Stimulated activated effector memory CD8-positive, alpha-beta T cell treated with anti-CD3 and anti-CD28 coated beads, Interleukin-12 subunit alpha, Interleukin-12 subunit beta, amount 100 ng/mL, for 72 hours (primary cell): Measurements from ENCODE around the gene IL9R.
"Not testable (repeated sequence)": the region's sequence is repeated elsewhere in the genome, so short reads cannot be mapped to it uniquely, and the experiment has no call there.

Experiments
- ATAC-seq: fragments of 150-1000 bp; cut with Tn5 transposase; 2 replicates; pipeline ENCODE4 v1.10.0; 2021
- DNase-seq, 2 donors: peaks; one replicate each; pipeline ENCODE4 v3.0.0; 2021 to 2022; ENCODE audit warnings: low spot score in 2 of 2
- H3K27ac Mint-ChIP-seq: one replicate; pipeline ENCODE4 v1.8.0; 2022; ENCODE audit warnings: mild to moderate bottlenecking, mixed read lengths
- H3K36me3 Mint-ChIP-seq: one replicate; pipeline ENCODE4 v1.8.0; 2022; ENCODE audit warnings: mild to moderate bottlenecking, mixed read lengths
- H3K4me1 Mint-ChIP-seq: one replicate; pipeline ENCODE4 v1.8.0; 2022; ENCODE audit warnings: mixed read lengths
- H3K4me3 Mint-ChIP-seq: one replicate; pipeline ENCODE4 v1.8.0; 2022; ENCODE audit warnings: mild to moderate bottlenecking, mixed read lengths
- H3K9me3 Mint-ChIP-seq: one replicate; pipeline ENCODE4 v1.8.0; 2022; ENCODE audit warnings: mixed read lengths

Gene IL9R

DNA sequence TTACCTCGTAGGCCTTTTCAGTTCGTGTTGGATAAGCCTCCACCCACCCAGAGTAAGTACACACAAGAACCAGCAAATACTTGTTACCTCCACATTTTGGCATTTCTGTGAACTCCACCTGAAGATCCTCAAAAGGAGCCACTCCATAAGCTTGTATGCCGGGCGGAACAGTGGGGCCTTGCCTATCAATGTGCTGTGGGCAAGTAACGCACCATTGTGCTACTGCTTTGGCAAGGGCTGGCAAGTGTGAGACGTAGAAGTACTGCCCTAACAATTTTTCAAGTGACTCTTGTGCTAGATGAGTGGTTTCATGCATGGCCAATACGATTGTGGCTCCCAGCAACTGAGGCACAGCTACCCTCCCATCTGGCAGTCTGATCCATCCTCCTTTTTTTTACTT lies 25.3 kb upstream of the IL9R start:
- DNase-seq, H3K4me3 Mint-ChIP-seq, H3K9me3 Mint-ChIP-seq, ATAC-seq, H3K36me3 Mint-ChIP-seq, H3K27ac Mint-ChIP-seq: not testable (repeated sequence)
- peaks cover 10% of the 10 kb centered on the region for H3K4me1 Mint-ChIP-seq

DNA sequence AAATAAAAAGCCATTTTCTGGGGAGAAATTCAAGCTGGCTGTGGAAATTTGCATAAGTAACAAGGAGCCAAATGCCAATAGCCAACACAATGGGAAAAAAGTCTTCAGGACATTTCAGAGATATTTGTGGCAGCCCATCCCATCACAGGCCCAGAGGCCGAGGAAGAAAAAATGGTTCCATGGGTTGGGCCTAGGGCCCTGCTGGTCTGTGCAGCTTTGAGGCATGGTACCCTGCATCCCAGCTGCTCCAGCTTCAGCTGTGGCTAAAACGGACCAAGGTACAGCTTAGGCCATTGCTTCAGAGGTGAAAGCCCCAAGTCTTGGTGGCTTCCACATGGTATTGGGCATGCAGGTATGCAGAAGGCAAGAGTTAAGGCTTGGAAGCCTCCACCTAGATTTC lies 14.2 kb upstream of the IL9R start:
- no peaks in the 10 kb centered on the region for H3K36me3 Mint-ChIP-seq
- no peaks in the 10 kb centered on the region for H3K9me3 Mint-ChIP-seq
- DNase-seq: no peak
- no peak overlapping the region for H3K27ac Mint-ChIP-seq
- ATAC-seq: no peak
- no peaks in the 10 kb centered on the region for H3K4me1 Mint-ChIP-seq
- H3K4me3 Mint-ChIP-seq: no peak overlapping the region

DNA sequence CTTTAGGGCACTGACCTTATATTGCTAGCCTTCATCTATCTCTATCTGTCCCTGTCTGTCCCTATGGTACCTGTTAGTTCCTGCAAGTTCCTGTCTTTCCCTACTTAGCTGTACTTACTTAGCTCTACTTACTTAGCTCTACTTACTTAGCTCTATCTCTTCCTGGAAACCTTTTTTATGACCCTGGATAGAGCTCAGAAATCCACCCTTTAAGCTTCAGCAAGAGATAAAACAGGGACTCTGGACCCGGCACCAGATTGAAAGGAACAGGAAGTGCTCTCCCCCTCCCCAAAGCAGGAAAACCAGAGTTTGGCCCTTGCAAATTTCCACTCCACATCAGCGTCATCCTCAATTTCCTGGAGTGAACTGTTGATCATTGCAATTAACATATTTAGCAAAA lies 12.3 kb upstream of the IL9R start:
- Mint-ChIP-seq H3K9me3 (no peaks in the 10 kb centered on the region), H3K27ac (no peak overlapping the region), H3K4me1 (no peaks in the 10 kb centered on the region), H3K36me3 (no peaks in the 10 kb centered on the region), H3K4me3 (no peak overlapping the region)
- ATAC-seq: no peak
- no peak for DNase-seq

GRCh38 chrX:155986995-155987394 lies 10.5 kb upstream of the IL9R start:
- H3K4me3 Mint-ChIP-seq, H3K27ac Mint-ChIP-seq, H3K36me3 Mint-ChIP-seq, DNase-seq, H3K4me1 Mint-ChIP-seq, H3K9me3 Mint-ChIP-seq, ATAC-seq: not testable (repeated sequence)

GRCh38 chrX:155988859-155989258 lies 8.6 kb upstream of the IL9R start:
- no peaks in the 10 kb centered on the region for H3K4me1 Mint-ChIP-seq
- H3K36me3 Mint-ChIP-seq: no peaks in the 10 kb centered on the region
- DNase-seq (no peak), ATAC-seq (no peak)
- no peak overlapping the region for H3K27ac Mint-ChIP-seq
- H3K4me3 Mint-ChIP-seq: no peak overlapping the region
- no peaks in the 10 kb centered on the region for H3K9me3 Mint-ChIP-seq

DNA sequence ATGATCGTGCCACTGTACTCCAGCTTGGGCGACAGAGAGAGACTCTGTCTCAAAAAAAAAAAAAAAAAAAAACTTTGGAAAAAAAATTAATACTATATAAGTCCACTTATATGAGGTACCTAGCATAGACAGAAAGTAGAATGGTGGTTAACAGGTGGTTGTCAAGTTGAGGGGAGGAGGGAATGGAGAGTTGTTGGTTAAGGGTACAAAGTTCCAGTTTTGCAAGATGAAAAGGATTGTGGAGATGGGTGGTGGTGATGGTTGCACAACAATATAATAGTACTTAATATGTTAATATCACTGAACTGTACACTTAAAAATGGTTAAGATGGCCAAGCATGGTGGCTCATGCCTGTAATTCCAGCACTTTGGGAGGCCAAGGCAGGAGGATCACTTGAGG lies 4.1 kb upstream of the IL9R start:
- no peak overlapping the region for H3K27ac Mint-ChIP-seq
- ATAC-seq: no peak

DNA sequence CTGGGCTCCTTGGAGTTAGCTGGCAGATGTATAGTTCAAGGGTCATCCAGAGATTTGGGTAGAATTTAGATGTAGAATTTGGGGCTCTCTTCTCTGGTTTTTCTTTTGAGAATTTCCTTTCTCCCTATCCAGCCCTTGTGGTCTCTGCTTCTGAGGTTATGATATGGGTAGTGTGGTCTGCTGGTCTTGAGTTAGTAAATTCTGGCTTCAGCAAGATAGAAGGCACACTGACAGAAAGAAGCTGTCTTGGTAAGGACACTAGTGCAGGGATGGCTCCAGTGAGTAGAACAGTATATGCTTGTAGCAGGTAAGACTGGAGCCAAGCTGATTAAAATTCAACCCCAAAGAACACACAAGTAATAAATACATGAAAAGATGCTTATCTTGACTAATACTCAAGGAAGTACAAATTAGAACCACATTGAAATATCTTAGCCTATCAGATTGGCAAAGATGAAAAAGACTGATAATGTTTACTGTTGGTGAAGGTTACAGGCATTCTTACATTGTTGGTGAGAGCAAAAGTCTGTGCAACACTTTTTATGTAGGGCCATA lies 2.1 kb upstream of the IL9R start:
- Mint-ChIP-seq H3K4me1 (peaks cover 25% of the 10 kb centered on the region), H3K27ac (no peak overlapping the region)
- ATAC-seq: no peak

More for the DNA sequence above, 4.1 kb upstream of the IL9R start:
- no peak for DNase-seq
- Mint-ChIP-seq H3K9me3 (no peaks in the 10 kb centered on the region), H3K4me3 (no peak overlapping the region), H3K4me1 (peaks cover 10% of the 10 kb centered on the region), H3K36me3 (no peaks in the 10 kb centered on the region)

DNA sequence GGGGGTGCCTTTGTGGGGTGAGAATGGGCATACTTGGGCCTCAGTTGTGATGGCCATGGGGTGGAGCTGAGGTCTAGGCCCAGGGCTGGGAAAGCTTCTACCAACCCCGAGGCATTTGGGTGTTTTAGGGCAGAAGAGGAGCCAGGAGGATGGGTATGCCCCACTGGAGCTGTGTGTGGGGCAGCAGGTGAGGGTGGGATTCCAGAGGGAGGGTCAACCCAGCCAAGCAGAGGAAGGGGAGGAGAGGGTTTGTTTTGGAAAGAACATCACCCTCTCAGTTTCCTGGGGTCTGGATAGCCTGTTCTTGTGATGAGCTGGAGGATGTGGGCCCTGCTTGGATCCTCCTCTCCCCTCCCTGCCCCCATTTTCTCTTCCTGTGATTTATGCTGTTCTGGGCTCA lies 620 bp downstream of the IL9R start:
- Mint-ChIP-seq H3K27ac (peak overlapping the region; percentile 77), H3K4me1 (peaks cover 37% of the 10 kb centered on the region), H3K9me3 (no peaks in the 10 kb centered on the region), H3K4me3 (peak overlapping the region; percentile 33), H3K36me3 (no peaks in the 10 kb centered on the region)
- DNase-seq (peak in 1 of 2 donors; percentile 52), ATAC-seq (no peak)

More for the DNA sequence above, 2.1 kb upstream of the IL9R start:
- H3K36me3 Mint-ChIP-seq: no peaks in the 10 kb centered on the region
- no peak overlapping the region for H3K4me3 Mint-ChIP-seq
- no peaks in the 10 kb centered on the region for H3K9me3 Mint-ChIP-seq
- DNase-seq: peak in 1 of 2 donors; percentile 39

GRCh38 chrX:155998761-155999510 lies 1.4 kb downstream of the IL9R start:
- H3K36me3 Mint-ChIP-seq: no peaks in the 10 kb centered on the region
- ATAC-seq (no peak), DNase-seq (peak in 1 of 2 donors; percentile 48)
- no peak overlapping the region for H3K4me3 Mint-ChIP-seq
- H3K9me3 Mint-ChIP-seq: no peaks in the 10 kb centered on the region
- H3K4me1 Mint-ChIP-seq: peaks cover 45% of the 10 kb centered on the region
- H3K27ac Mint-ChIP-seq: no peak overlapping the region

DNA sequence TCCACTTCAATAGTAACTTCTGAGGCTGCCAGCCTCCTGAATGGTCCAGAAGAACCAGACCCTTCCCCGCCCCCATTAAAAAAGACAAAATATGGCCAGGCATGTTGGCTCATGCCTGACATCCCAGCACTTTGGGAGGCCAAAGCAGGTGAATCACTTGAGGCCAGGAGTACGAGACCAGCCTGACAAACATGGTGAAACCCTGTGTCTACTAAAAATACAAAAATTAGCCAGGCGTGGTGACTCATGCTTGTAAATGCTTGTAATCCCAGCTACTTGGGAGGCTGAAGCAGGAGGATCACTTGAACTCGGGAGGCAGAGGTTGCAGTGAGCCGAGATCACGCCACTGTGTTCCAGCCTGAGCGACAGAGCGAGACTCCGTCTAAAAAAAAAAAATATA lies 2.3 kb downstream of the IL9R start:
- H3K4me3 Mint-ChIP-seq, ATAC-seq, H3K9me3 Mint-ChIP-seq, H3K36me3 Mint-ChIP-seq: not testable (repeated sequence)
- peak in 1 of 2 donors; percentile 45 for DNase-seq
- Mint-ChIP-seq H3K27ac (peak overlapping the region; percentile 40), H3K4me1 (peaks cover 49% of the 10 kb centered on the region)

GRCh38 chrX:156000361-156000926 lies 2.9 kb downstream of the IL9R start:
- H3K4me3 Mint-ChIP-seq: no peak overlapping the region
- no peaks in the 10 kb centered on the region for H3K36me3 Mint-ChIP-seq
- DNase-seq: peak in 1 of 2 donors; percentile 52
- peak overlapping the region; percentile 40 for H3K27ac Mint-ChIP-seq
- ATAC-seq: no peak
- H3K9me3 Mint-ChIP-seq: no peaks in the 10 kb centered on the region
- peaks cover 51% of the 10 kb centered on the region for H3K4me1 Mint-ChIP-seq

GRCh38 chrX:156001001-156001666 lies 3.6 kb downstream of the IL9R start:
- DNase-seq: peak in 1 of 2 donors; percentile 47
- Mint-ChIP-seq H3K36me3 (no peaks in the 10 kb centered on the region), H3K4me1 (peaks cover 51% of the 10 kb centered on the region), H3K27ac (peak overlapping the region; percentile 65), H3K4me3 (no peak overlapping the region), H3K9me3 (no peaks in the 10 kb centered on the region)
- no peak for ATAC-seq

DNA sequence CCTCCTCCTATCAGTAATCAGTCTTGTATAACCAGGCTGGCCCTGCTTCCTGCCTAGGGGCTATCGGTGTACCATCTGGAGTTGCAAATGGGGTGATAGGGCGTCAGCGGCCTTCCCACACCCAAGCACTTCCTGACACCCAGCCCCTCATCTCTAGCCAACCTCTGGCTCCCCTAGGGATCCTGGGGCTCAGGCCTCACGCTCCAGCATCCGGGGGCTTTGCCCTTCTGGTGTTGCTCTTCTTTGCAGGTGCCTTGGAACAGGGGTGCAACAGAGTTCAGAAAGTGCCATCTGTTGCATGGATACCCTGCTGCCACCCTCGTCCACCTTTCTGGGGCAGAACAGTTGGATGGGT lies 4.1 kb downstream of the IL9R start:
- no peaks in the 10 kb centered on the region for H3K9me3 Mint-ChIP-seq
- H3K36me3 Mint-ChIP-seq: no peaks in the 10 kb centered on the region
- ATAC-seq: no peak
- H3K4me3 Mint-ChIP-seq: no peak overlapping the region
- peak overlapping the region; percentile 65 for H3K27ac Mint-ChIP-seq
- DNase-seq: peak in 1 of 2 donors; percentile 47
- H3K4me1 Mint-ChIP-seq: peaks cover 51% of the 10 kb centered on the region

DNA sequence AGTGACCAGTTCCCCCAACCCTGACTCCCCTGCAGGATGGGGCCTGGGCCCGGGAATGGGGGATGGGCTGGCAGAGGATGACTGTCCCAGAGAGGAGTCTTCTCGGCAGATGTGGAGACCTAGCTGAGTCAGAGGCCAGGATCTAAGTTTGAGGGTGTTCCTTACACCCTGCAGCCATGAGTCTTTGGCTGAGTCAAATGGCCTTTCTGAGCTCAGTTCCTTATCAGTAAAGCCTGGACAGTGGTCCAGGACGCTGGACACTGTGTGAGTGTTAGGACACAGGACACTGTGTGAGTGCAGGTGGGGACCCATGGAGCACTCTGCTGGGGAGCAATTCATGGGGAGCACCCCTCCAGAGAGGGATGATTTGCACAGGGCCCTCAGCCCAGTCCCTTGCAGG lies 5.0 kb downstream of the IL9R start:
- peaks cover 49% of the 10 kb centered on the region for H3K4me1 Mint-ChIP-seq
- no peaks in the 10 kb centered on the region for H3K9me3 Mint-ChIP-seq
- H3K4me3 Mint-ChIP-seq: no peak overlapping the region
- ATAC-seq: peak; percentile 5
- DNase-seq: peak in 1 of 2 donors; percentile 49
- H3K36me3 Mint-ChIP-seq: no peaks in the 10 kb centered on the region
- no peak overlapping the region for H3K27ac Mint-ChIP-seq

- peak in 1 of 2 donors; percentile 46 for DNase-seq
- ATAC-seq: no peak
- peaks cover 42% of the 10 kb centered on the region for H3K4me1 Mint-ChIP-seq
- H3K36me3 Mint-ChIP-seq: no peaks in the 10 kb centered on the region
- no peaks in the 10 kb centered on the region for H3K9me3 Mint-ChIP-seq
- no peak overlapping the region for H3K27ac Mint-ChIP-seq
- no peak overlapping the region for H3K4me3 Mint-ChIP-seq
Measured at GRCh38 chrX:156003486-156004185, 6.1 kb downstream of the IL9R start.
